DND-41 (cell line): Measurements from ENCODE around the gene CLASP1.

ENCODE experiments used
- EZH2 ChIP-seq: IDR thresholded peaks from 3 replicates; pipeline ENCODE4 v1.6.1; 2012; ENCODE audit warnings: borderline replicate concordance, low read depth, mild to moderate bottlenecking, moderate library complexity, low read length, inconsistent platforms; ENCODE audit not compliant: severe bottlenecking
- TF ChIP-seq, protein P1 (sequence below): IDR thresholded peaks from 2 replicates; pipeline ENCODE4 v1.5.1; 2012; ENCODE audit warnings: borderline replicate concordance, low read length, moderate library complexity, mild to moderate bottlenecking; ENCODE audit not compliant: poor library complexity, severe bottlenecking; ENCODE audit errors: extremely low read depth

DNA sequence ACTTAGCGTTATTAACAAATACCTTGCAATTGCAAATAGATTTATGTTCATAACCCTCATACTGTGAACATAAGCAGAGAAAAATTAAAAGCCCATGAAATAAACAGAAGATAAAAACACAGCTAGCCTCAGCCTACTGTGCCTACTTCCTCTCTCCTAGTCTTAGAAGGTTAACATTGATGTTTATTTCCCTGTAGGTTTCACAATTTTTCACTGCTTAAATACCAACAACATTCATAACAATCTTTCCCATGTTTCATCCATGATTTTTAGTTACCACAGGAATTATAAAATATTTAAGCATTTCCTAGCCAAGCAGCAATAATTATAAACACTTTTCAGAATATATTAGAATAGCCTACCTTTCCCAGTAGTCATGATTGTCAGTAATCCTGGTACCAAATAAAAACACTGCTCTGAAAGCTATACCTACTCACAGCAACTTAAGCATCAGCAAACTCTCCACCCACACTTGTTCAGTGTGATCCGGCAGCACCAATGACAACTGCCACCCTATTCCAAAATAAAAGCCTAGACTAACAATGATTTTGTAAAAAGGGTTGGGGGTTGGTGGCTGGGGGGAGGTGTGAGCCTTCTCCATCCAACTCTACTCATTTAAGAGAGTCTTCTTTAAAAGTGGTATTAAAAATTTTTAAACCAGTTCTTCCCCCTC, 159.2 kb downstream of the CLASP1 start:
- TF ChIP-seq, protein P1, sequence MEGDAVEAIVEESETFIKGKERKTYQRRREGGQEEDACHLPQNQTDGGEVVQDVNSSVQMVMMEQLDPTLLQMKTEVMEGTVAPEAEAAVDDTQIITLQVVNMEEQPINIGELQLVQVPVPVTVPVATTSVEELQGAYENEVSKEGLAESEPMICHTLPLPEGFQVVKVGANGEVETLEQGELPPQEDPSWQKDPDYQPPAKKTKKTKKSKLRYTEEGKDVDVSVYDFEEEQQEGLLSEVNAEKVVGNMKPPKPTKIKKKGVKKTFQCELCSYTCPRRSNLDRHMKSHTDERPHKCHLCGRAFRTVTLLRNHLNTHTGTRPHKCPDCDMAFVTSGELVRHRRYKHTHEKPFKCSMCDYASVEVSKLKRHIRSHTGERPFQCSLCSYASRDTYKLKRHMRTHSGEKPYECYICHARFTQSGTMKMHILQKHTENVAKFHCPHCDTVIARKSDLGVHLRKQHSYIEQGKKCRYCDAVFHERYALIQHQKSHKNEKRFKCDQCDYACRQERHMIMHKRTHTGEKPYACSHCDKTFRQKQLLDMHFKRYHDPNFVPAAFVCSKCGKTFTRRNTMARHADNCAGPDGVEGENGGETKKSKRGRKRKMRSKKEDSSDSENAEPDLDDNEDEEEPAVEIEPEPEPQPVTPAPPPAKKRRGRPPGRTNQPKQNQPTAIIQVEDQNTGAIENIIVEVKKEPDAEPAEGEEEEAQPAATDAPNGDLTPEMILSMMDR: no peak
- TF ChIP-seq EZH2: no peak
